Measurements from ENCODE around the gene NDFIP1. TPM values are rescaled to one million over a fixed set of nuclear protein-coding genes. Genes with fewer than 3 reads are reported as not detected.

The NDFIP1 gene
- total RNA-seq, 1 experiment from 2014 or later = 40.9 TPM

DNA sequence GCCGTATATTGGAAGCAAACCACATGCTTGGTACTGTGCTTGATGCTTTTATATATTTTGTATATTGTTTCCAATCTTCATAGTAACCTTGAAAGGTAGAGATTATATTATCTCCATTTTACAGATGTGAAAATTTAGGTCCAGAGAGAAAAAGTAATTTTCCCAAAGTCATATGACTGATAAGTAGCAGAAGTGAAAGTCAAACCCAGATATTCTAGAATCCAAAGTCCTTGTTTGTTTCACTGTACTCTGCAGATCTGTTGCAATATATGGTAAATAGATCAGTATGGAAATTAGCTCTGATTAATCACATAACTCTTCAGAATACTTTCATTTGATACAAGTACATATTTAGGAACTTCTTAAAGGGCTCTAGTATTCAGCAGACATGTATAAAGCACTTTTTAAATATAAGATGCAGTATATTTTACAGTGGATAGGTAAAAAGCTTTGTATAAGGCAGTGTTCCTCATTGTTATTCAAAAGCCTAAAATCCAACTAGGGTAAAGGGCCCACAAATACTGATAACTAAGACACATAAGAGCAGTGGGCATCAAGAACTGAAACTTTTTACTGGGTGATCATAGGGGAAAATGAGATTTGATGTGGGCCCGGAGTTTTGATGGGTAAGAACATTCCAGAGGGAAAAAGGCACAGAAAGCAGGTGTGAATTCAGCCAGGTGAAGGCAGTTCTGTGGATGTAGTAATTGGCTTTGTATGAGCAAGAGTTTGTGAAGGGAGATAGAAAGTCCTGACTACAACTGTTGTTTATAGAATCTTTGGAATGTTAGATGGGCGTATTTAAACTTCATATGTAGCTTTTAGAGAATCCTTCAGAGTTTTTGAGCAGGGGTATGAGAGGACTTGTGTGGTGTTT, 25.0 kb downstream of the NDFIP1 start:
- TSS peak; percentile 19 for BruUV-seq (replicated peaks)
- POLR2A ChIA-PET = no interaction called here
- no peak for ATAC-seq

DNA sequence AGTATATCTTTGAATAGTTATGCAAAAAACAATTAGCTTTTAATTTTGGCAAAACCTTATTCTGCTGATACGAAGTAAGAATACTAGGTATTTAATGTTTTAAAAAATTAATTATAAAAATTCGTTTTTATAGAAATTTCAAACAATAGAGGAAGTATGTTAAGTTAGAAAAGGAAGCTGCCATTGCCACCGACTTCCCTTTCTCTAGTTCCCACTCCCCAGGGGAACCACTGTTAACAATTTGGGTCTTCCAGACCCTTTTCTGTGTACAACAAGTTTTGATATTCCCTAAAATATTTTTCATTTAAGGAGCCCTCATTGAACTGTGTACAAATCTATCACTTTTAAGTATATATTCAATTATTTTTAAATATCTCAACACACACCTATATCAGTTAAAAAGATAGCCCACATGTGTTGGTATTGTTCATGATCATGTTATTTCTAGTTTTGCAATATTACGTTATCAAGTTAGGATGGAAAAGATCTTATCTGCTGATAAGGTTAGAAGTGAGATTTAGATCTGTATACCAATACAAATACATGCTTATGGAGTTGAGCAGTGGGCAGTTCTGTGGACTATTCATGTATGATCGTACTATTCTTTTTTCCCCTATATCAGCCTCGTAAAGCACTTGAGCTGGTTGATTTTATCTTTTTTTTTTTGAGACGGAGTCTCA, 25.9 kb downstream of the NDFIP1 start:
- ChIA-PET CTCF (no interaction called here), POLR2A (no interaction called here)
- no TSS peak for BruUV-seq (replicated peaks)
- in situ Hi-C loops (cut with HindIII; ENCODE audit: low pct_unique_long_range_greater_than_20kb, low sequenced_read_pairs) = loop anchor here (5.0 kb wide), 1 partner anchor 67 kb away; no protein-coding TSS in a partner anchor
- ATAC-seq = no peak
- TF ChIP-seq TCF7L2 (IDR thresholded peaks at IDR 0.05; ENCODE audit: low read depth, low read length) (no peak), CTCF (IDR thresholded peaks at IDR 0.05) (no peak), POLR2AphosphoS5 (IDR thresholded peaks at IDR 0.05; ENCODE audit: low read depth, low read length) (no peak), SIN3A (IDR thresholded peaks at IDR 0.05; ENCODE audit: borderline replicate concordance, insufficient read depth, low read depth, low read length) (no peak)
- TF ChIP-seq, protein P1, sequence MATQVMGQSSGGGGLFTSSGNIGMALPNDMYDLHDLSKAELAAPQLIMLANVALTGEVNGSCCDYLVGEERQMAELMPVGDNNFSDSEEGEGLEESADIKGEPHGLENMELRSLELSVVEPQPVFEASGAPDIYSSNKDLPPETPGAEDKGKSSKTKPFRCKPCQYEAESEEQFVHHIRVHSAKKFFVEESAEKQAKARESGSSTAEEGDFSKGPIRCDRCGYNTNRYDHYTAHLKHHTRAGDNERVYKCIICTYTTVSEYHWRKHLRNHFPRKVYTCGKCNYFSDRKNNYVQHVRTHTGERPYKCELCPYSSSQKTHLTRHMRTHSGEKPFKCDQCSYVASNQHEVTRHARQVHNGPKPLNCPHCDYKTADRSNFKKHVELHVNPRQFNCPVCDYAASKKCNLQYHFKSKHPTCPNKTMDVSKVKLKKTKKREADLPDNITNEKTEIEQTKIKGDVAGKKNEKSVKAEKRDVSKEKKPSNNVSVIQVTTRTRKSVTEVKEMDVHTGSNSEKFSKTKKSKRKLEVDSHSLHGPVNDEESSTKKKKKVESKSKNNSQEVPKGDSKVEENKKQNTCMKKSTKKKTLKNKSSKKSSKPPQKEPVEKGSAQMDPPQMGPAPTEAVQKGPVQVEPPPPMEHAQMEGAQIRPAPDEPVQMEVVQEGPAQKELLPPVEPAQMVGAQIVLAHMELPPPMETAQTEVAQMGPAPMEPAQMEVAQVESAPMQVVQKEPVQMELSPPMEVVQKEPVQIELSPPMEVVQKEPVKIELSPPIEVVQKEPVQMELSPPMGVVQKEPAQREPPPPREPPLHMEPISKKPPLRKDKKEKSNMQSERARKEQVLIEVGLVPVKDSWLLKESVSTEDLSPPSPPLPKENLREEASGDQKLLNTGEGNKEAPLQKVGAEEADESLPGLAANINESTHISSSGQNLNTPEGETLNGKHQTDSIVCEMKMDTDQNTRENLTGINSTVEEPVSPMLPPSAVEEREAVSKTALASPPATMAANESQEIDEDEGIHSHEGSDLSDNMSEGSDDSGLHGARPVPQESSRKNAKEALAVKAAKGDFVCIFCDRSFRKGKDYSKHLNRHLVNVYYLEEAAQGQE (IDR thresholded peaks at IDR 0.05; ENCODE audit: insufficient read depth in 1 of 2, low read depth in 2 of 2, low read length in 1 of 2) = no peak
- H3K27ac ChIP-seq (ENCODE audit: low read length) = no peak overlapping the region
- H3K4me3 ChIP-seq (ENCODE audit: low read depth in 2 of 2, low read length in 2 of 2) = no peak overlapping the region
- intact Hi-C loops (cut with micrococcal nuclease; ENCODE audit: unreplicated experiment) = no loop called here
- no peaks in the 10 kb centered on the region for H3K4me1 ChIP-seq (ENCODE audit: control insufficient read depth, insufficient read depth, low read length)
- H3K9me3 ChIP-seq (ENCODE audit: control insufficient read depth, insufficient read depth, low read depth, low read length) = no peaks in the 10 kb centered on the region
- no peak for DNase-seq (ENCODE audit: low read depth, low spot score)
- H3K36me3 ChIP-seq (ENCODE audit: control insufficient read depth, insufficient read depth, low read length) = peaks cover 7% of the 10 kb centered on the region; the same call in 1 of the 2 replicates
- no peaks in the 10 kb centered on the region for H3K27me3 ChIP-seq (ENCODE audit: control insufficient read depth, insufficient read depth, low read length)

More for the DNA sequence above, 25.0 kb downstream of the NDFIP1 start:
- Histone ChIP-seq H3K27ac (ENCODE audit: low read length) (no peak overlapping the region), H3K9me3 (ENCODE audit: control insufficient read depth, insufficient read depth, low read depth, low read length) (no peaks in the 10 kb centered on the region), H3K4me3 (ENCODE audit: low read depth in 2 of 2, low read length in 2 of 2) (no peak overlapping the region), H3K36me3 (ENCODE audit: control insufficient read depth, insufficient read depth, low read length) (peaks cover 7% of the 10 kb centered on the region; the same call in 1 of the 2 replicates), H3K27me3 (ENCODE audit: control insufficient read depth, insufficient read depth, low read length) (no peaks in the 10 kb centered on the region), H3K4me1 (ENCODE audit: control insufficient read depth, insufficient read depth, low read length) (no peaks in the 10 kb centered on the region)
- CTCF ChIA-PET = interaction anchor here (0.6 kb wide), 1 partner anchor 144 kb away, joined by 7 read pairs; no protein-coding TSS in a partner anchor
- TF ChIP-seq SIN3A (IDR thresholded peaks at IDR 0.05; ENCODE audit: borderline replicate concordance, insufficient read depth, low read depth, low read length) (no peak), CTCF (IDR thresholded peaks at IDR 0.05) (no peak), TCF7L2 (IDR thresholded peaks at IDR 0.05; ENCODE audit: low read depth, low read length) (no peak), POLR2AphosphoS5 (IDR thresholded peaks at IDR 0.05; ENCODE audit: low read depth, low read length) (no peak)
- TF ChIP-seq, protein P1 (IDR thresholded peaks at IDR 0.05; ENCODE audit: insufficient read depth in 1 of 2, low read depth in 2 of 2, low read length in 1 of 2) = no peak
- DNase-seq (ENCODE audit: low read depth, low spot score) = no peak
- intact Hi-C loops (cut with micrococcal nuclease; ENCODE audit: unreplicated experiment) = no loop called here
- in situ Hi-C loops (cut with HindIII; ENCODE audit: low pct_unique_long_range_greater_than_20kb, low sequenced_read_pairs) = no loop called here
